K562 (cell line): ENCODE data around the gene ZNF584. TPM values are rescaled to one million over a fixed set of nuclear protein-coding genes. Genes with fewer than 3 reads are reported as not detected.
"Not testable (repeated sequence)": the region's sequence is repeated elsewhere in the genome, so short reads cannot be mapped to it uniquely, and the experiment has no call there.

Experiments
- ATAC-seq: fragments of 200-7000 bp; cut with Tn5 transposase; 3 replicates; pipeline ENCODE4 v1.9.1; 2020; ENCODE audit warnings: moderate library complexity
- BruUV-seq: library from RNA; stranded (reverse); fragments of 400-500 nt; replicated peaks from 2 replicates; lab custom pipeline; 2021; lab: Mats Ljungman, UMichigan
- CTCF ChIA-PET: fragments of 300-600 bp; formaldehyde crosslinking; extraction: SDS; loops from one replicate; lab custom pipeline; 2021; ENCODE audit warnings: low intra/inter-chr PET ratio; lab: Yijun Ruan, JAX
- POLR2A ChIA-PET: fragments of 300-600, 350-650 bp; sonication (Branson Sonifier 250); formaldehyde crosslinking; extraction: SDS; loops from one replicate; lab custom pipeline; 2021; ENCODE audit warnings: antibody characterized with exemption, inconsistent platforms; lab: Yijun Ruan, JAX
- DNase-seq, 4 experiments: peaks; one replicate each; pipeline versions ENCODE4 v3.0.0 to v3.0.0-alpha.2; 2011 to 2018; ENCODE audit warnings: low spot score in 3 of 4, mixed read lengths in 3 of 4; ENCODE audit errors: extremely low read depth in 1 of 4
- FAIRE-seq: peaks from 2 replicates; lab custom pipeline; 2011; peaks lifted over from hg19 to GRCh38; lab: Jason Lieb, UNC
- H2AFZ ChIP-seq: 2 replicates; pipeline ENCODE4 v1.6.0; 2011; ENCODE audit warnings: low read depth, low read length, control low read depth, inconsistent platforms
- H3K27ac ChIP-seq: fragments of 200-600 bp; 3 replicates; pipeline ENCODE4 v1.8.0; 2011; ENCODE audit warnings: low read depth, mild to moderate bottlenecking, control low read depth, inconsistent platforms, low read length, moderate library complexity, mixed read lengths; ENCODE audit errors: extremely low read depth
- H3K27me3 ChIP-seq, 2 experiments: fragments of 300-600 bp in 1 of 2; 2 replicates in 1 of 2; 3 replicates in 1 of 2; pipeline versions ENCODE4 v1.6.0 to v1.8.0; 2011; ENCODE audit warnings: inconsistent platforms in 2 of 2, low read length in 2 of 2, mild to moderate bottlenecking in 1 of 2, mixed read lengths in 1 of 2, moderate library complexity in 1 of 2; ENCODE audit not compliant: control insufficient read depth in 2 of 2, insufficient read depth in 2 of 2
- H3K36me3 ChIP-seq: fragments of 300-600 bp; 3 replicates; pipeline ENCODE4 v1.8.0; 2011; ENCODE audit warnings: mild to moderate bottlenecking, low read length, inconsistent platforms; ENCODE audit not compliant: control insufficient read depth, insufficient read depth
- H3K4me1 ChIP-seq, 2 experiments: fragments of 200-600 bp in 1 of 2; replicated peaks in 1 of 2; 2 replicates in 1 of 2; 3 replicates in 1 of 2; pipeline versions ENCODE4 v1.5.1 to v1.8.0; 2011; ENCODE audit warnings: inconsistent platforms in 2 of 2, low read length in 2 of 2, mild to moderate bottlenecking in 1 of 2, mixed read lengths in 1 of 2, moderate library complexity in 1 of 2; ENCODE audit not compliant: control insufficient read depth in 2 of 2, insufficient read depth in 2 of 2
- H3K4me2 ChIP-seq: 2 replicates; pipeline ENCODE4 v1.6.1; 2011; ENCODE audit warnings: low read length, control low read depth, inconsistent platforms, mixed read lengths; ENCODE audit not compliant: insufficient read depth
- H3K4me3 ChIP-seq: fragments of 200-600 bp; sonication (generic), shearing (Covaris generic); 2 replicates; pipeline ENCODE4 v1.5.1; 2016; ENCODE audit warnings: control low read depth, inconsistent platforms
- H3K79me2 ChIP-seq: fragments of 200-600 bp; 3 replicates; pipeline ENCODE4 v1.8.0; 2011; ENCODE audit warnings: low read length, inconsistent platforms; ENCODE audit not compliant: control insufficient read depth, insufficient read depth
- H3K9ac ChIP-seq, 2 experiments: 2 replicates each; pipeline versions ENCODE4 v1.6.0 to v1.6.1; 2011; ENCODE audit warnings: low read depth in 2 of 2, low read length in 2 of 2, control low read depth in 1 of 2, inconsistent platforms in 1 of 2, mild to moderate bottlenecking in 1 of 2, mixed read lengths in 1 of 2; ENCODE audit not compliant: insufficient read depth in 1 of 2
- H3K9me1 ChIP-seq: one replicate; pipeline ENCODE4 v1.6.0; 2011; ENCODE audit warnings: inconsistent platforms, mild to moderate bottlenecking, low read length, moderate library complexity; ENCODE audit not compliant: control insufficient read depth, insufficient read depth
- H3K9me3 ChIP-seq: replicated peaks from 2 replicates; pipeline ENCODE4 v1.5.1; 2011; ENCODE audit warnings: low read depth, low read length, inconsistent platforms; ENCODE audit not compliant: control insufficient read depth, insufficient read depth
- H4K20me1 ChIP-seq: replicated peaks from 2 replicates; pipeline ENCODE4 v1.6.1; 2011; ENCODE audit warnings: low read length, inconsistent platforms, mixed read lengths; ENCODE audit not compliant: control insufficient read depth, insufficient read depth
- CTCFL ChIP-seq: IDR thresholded peaks from 2 replicates; pipeline ENCODE4 v1.6.1; 2011; ENCODE audit warnings: borderline replicate concordance, low read depth, mild to moderate bottlenecking, moderate library complexity, low read length; ENCODE audit not compliant: insufficient read depth, poor library complexity, severe bottlenecking
- ZFP36 ChIP-seq: fragments of 150-350 bp; IDR thresholded peaks from 2 replicates; pipeline ENCODE4 v1.6.1; 2018; ENCODE audit warnings: low read length, low read depth; ENCODE audit not compliant: partially characterized antibody
- ZNF431 ChIP-seq: sonication (generic); formaldehyde crosslinking; IDR thresholded peaks from 2 replicates; pipeline ENCODE4 v1.8.0; 2022; ENCODE audit warnings: mild to moderate bottlenecking, missing genetic modification reagents
- WGBS: fragments of 100-300 bp; shearing (Covaris generic); methylation state at CpG from one replicate; pipeline ENCODE4 v1.1.6; 2016; ENCODE audit warnings: low coverage, mixed read lengths; ENCODE audit not compliant: insufficient coverage; ENCODE audit errors: missing lambda C conversion rate; 5-methylcytosine and 5-hydroxymethylcytosine counted together
- in situ Hi-C: fragments of 300-500 bp; cut with MboI; formaldehyde crosslinking; loops from 4 replicates; pipeline ENCODE4 v1.15.0; 2018; ENCODE audit warnings: inconsistent platforms, mixed read lengths
- intact Hi-C: fragments of 100-400 bp; cut with micrococcal nuclease; formaldehyde crosslinking; loops from 2 replicates; pipeline ENCODE4 v1.14.2; 2022
- polyA plus RNA-seq, 8 experiments: library from polyadenylated mRNA; depleted of rRNA in 4 of 8; stranded (reverse) in 5 of 8; unstranded in 3 of 8; fragments of >200 nt; fragmentation: Nextera tagmentation in 2 of 8; fragmentation: Illumina TruSeq in 1 of 8; extraction: Ambion mirVana in 2 of 8; extraction: Trizol in 1 of 8; gene quantifications; 2 replicates each; pipeline versions ENCODE4 v1.2.1 to v1.2.3, GENCODE V29; 2011 to 2014; ENCODE audit warnings: inconsistent platforms in 1 of 8, missing spikeins in 1 of 8
- total RNA-seq, 7 experiments: library from RNA; depleted of rRNA in 6 of 7; stranded (reverse); fragments of >200 nt in 6 of 7; fragmentation: Illumina TruSeq in 2 of 7; extraction: Trizol in 2 of 7; gene quantifications; 2 replicates each; pipeline versions ENCODE4 v1.2.1 to v1.2.3, GENCODE V29; 2011 to 2021; ENCODE audit warnings: low replicate concordance in 1 of 7

The ZNF584 gene
- total and polyA plus RNA-seq, 9 of the 15 experiments (the other 6 are each of a cell fraction or from before 2014, with no cell fraction given) = 5.8 to 43.4 (median 24.6) TPM

DNA sequence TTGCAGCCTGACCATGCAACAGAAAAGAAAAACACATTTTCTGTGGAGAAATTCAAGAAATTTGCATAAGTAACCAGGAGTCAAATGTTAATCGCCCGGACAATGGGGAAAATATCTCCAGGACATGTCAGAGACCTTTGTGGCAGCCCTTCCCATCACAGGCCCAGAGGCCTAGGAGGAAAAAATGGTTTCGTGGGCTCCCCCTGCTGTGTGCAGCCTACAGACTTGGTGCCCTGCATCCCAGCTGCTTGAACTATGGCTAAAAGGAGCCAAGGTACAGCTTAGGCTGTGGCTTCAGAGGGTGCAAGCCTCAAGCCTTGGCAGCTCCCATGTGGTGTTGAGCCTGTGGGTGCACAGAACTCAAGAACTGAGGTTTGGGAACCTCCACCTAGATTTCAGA, 40.4 kb downstream of the ZNF584 start (continued):
- TF ChIP-seq ZFP36 = peak; percentile 94
- TF ChIP-seq CTCFL = peak; percentile 9
- TF ChIP-seq, all 486 proteins: peak for 9; not testable (repeated sequence) for 477

DNA sequence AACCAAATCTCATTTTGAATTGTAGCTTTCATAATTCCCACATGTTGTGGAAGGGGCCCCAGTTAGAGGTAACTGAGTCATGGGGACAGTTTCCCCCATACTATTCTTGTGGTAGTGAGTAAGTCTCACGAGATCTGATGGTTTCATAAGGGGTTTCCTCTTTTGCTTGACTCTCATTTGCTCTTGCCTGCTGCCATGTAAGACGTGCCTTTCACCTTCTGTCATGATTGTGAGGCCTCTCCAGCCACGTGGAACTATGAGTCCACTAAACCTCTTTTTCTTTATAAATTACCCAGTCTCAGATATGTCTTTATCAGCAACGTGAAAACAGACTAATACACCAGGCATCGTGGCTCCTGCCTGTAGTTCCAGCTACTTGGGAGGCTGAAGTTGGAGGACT, 41.5 kb downstream of the ZNF584 start:
- POLR2A ChIA-PET = interaction anchor here (0.8 kb wide), 1 partner anchor 13 kb away, joined by 3 read pairs; no protein-coding TSS in a partner anchor
- TF ChIP-seq ZFP36 (peak; percentile 39), ZNF431 (CRISPR knock-in tag) (0 out of 2 replicates have a peak, but pooled peaks have one; percentile 52)
- in situ Hi-C loops, H4K20me1 ChIP-seq, H3K27me3 ChIP-seq, H2AFZ ChIP-seq, H3K4me2 ChIP-seq, H3K4me3 ChIP-seq, H3K9me1 ChIP-seq, ATAC-seq, H3K9ac ChIP-seq, DNase-seq, BruUV-seq, H3K27ac ChIP-seq, H3K79me2 ChIP-seq, FAIRE-seq, intact Hi-C loops: not testable (repeated sequence)
- peaks cover 15% of the 10 kb centered on the region for H3K9me3 ChIP-seq
- peaks cover 11% of the 10 kb centered on the region; the same call in 1 of the 3 replicates for H3K36me3 ChIP-seq
- WGBS = 2% methylated on average over 5 of the region's 5 CpGs
- peaks cover 4 to 15% of the 10 kb centered on the region in 2 experiments; a peak in 4 of 5 replicates for H3K4me1 ChIP-seq
- CTCF ChIA-PET = interaction anchor here (0.7 kb wide), 1 partner anchor 224 kb away, joined by 4 read pairs; no protein-coding TSS in a partner anchor
